HG02973 (cell line): ENCODE measurements around the gene MED27.

Experiments
- ATAC-seq: cut with Tn5 transposase; IDR thresholded peaks from one replicate; pipeline ENCODE4 v1.9.1; 2021; ENCODE audit warnings: moderate library complexity; ENCODE audit not compliant: unreplicated experiment

The MED27 gene

DNA sequence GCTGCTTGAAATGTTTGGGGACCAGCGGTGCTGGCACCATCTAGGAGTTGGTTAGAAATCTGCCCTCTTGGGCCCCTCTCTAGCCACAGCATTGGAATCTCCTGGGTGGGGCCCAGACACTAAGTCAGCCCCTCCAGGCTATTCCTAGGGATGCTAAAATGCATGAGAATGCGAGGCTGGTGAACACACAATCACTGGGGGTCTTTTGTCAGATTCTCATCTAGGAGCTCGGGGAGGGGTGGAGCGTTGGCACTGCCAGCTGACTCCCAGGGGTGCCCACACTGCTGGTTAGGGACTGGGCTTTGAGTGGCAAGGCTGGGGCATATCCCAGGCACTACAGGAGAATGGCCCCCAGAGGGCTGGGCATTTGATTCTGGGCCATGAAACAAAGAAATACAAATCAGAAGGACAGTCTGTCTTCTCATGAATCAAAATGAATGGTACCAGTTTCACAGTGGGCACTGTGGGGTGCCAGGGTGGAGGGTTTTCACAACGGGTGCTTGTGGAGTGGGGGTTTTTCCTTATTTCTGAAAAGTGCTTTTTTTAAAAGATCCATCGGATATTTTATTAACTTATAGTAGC lies 212.0 kb downstream of the MED27 start:
- no peak for ATAC-seq

DNA sequence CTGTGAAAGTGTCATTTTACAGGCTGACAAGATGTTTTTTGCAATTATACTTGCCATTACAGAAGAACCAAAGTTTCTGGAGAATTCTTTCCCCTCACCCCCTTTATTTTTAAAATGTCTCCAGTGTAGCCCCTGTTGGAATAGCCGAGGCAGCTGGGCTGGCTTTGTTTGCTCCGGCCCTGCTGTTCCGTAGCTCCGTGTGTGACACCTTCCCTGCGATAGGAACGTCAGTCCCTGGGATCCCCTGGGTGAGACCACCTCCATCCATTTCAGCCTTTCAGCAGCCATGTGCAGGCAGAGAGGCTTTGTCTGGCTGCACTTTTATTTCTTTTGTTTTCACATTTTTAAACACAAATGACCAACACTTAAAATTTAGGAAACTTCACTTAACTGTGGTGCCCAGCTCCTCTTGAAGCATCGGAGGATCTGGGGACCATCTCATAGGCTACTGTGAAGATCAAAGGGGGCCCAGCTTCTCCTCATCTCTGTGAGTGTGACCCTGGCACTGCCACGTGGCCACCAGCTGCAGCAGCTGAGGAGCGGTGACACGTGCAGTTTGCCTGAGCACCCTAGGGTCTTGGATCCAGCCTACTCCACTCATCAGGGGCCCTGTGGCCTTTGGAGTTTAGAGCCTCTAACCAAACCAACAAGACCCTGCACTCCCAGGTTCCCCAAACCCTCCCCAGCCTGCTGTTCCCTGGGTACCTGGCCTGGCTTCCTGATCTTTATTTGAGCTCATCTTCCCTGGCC lies 214.0 kb downstream of the MED27 start:
- ATAC-seq, result no peak

DNA sequence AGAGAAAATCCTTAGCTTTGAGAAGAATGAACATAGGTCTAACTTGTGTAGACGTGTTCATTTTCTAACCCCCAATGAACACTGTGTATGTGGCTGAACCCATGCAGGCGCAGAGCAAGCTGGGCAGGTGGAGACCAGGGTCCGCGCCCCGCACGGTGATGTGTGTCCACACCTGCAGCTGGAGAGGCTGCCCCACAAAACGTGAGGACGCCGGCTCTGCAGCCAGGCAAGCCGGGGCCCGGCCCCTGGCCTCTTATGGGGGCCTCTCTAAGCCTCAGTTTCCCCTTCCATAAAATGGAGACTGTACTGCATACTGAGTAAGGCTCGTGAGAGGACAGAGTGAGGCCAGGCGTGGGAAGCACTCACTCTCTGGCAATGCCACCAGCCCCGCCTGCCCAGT lies 215.1 kb downstream of the MED27 start:
- ATAC-seq, result no peak

DNA sequence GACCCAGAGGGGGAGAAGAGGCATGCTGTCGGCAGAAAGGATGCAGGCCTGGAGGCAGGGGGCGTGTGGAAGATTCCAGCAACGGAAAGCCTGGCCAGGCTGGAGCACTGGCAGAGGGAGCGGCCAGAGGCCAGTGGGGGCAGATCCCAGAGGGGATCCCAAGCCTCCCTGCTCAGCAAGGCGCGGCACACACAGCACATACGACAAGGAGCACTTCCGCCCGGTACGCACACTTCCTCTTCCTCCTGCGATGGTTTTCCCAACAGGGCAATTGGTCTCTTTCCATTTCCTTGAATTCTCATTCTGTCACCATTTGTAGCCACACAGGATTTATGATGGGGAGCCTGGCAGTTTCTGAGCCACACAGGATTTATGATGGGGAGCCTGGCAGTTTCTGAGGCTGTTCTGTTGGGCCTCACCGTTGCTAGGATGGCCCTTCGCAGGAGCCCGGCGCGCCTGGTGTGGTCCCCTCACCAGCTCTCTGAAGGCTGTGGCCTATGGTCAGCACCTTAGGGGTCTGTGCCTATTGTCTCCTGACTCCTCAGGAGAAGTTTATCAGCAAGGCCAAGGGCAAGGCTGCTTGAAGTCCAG lies 216.3 kb downstream of the MED27 start:
- ATAC-seq, result no peak

DNA sequence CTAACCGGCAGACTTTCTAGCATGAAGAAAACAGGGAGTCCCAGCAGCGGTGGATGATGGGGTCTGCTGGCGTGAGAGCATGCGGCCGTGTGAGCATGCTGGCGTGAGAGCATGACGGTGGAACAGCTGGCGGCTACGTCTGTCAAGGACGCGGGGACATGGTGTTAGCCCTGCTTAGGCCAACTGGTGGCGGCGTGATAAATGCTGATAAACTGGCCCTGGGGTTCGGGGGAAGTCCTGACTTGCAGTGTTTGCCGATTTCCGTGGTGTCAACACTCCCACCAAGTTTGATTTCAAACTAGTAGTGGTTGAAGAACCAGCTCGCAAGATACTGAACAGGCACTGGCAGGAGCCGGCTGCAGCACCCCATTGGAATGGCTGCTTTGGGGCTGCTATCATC lies 217.4 kb downstream of the MED27 start:
- ATAC-seq, result no peak

DNA sequence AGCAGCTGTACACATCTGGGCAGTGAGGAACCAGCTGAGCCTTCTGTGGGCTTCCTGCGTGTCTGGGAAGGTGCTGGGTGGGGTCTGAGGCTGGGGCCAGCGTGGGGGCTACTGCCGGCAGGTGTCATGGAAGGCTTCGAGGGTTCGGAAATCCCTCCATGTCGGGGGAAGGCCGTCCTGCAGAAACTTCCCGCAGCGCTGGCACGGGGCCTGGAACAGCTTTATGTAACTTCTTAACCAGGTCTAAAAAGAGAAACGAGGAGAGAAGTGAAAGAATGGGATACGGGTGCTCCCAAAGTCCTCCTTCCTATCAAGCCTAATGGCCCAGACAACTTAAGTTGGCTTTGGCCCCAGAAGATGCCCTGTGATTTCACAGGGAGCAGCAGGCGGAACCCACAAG lies 219.2 kb downstream of the MED27 start:
- ATAC-seq, result no peak

DNA sequence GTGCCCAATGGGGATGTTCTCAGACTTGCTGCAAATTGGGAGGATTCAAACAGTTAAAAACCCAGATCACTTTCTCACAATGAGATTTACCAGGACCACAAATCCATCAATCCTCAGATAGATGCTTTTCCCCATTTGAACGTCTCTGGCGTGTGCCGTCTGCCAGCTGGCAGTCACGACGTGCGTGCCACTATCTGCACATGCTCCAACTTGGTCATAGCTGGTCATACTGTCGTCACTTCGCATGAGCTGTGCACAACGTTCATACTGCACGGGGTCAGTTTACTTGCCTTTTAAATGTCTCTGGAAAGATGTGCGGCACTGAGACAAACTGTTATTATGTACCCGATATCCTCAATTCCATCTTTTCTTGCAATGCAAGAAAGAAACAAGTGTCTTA lies 221.5 kb downstream of the MED27 start:
- ATAC-seq, result no peak

DNA sequence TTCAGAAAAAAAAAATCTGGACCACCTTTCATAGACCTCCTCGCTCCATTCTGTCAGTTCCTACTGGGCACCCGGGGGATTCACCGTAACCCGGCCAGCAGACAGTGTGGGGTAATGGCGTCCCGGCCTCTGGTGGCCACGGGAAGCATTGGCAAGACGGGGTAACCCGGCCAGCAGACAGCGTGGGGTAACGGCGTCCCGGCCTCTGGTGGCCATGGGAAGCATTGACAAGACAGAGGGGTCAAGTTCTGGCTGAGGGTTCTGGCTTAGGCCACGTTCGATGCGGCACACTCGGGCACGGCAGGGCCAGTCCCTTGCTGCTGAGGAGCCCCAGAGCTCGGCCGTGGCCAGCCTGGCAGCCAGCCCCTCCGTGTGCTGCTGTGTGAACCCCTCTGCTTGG lies 223.6 kb downstream of the MED27 start:
- no peak for ATAC-seq

DNA sequence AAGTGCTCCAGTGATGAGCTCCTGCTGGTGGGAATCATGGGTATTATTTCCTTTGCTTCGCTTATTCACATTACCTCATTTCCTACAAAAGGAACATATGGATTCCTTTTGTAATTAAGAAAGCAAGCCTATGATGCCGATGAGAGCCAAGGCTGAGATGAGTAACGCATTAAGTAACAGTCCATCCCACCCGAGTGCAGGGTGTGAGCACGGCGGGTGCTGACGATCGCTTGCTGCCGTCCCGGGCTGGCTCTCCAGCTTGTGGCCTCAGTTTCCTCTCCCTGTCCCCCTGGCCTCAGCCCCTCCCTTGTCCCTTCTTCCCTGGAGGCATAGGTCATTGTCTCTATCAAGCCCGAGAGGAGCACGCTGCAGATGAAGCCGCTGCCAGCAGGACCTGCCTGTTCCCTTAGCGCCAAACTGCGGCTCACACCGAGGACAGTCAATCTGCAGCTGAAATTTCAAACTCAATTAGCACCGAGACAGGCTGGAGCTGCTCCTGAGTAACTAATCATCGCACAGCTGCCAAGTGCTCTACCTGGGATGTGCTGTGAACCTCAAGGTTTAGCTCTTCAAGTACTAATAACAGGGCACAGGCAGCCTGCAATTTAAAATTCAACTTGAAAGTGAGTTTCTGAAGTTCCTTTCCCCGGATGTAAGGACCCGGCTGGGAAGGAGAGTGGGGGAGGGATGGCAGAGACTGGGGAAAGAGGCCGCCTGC lies 224.6 kb downstream of the MED27 start:
- ATAC-seq, result no peak

DNA sequence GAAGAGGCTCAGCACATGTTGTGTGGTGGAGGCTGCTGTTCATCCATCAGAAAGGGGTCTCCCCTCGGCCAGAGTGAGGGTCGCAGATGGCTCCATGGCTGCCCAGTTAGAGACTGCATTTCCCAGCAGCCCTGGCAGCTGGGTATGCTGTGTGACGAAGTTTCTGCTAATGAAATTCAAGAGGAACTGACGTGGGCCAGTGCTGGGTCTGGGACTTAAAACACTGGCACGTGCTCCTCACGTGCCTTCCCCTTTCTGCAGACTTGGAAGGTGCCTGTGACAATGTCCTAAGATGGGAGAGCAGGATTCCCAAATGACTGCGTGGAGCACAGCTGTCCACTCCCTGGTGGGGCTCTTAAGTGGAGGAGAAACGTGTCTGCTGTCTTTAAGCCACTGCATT lies 225.3 kb downstream of the MED27 start:
- no peak for ATAC-seq

DNA sequence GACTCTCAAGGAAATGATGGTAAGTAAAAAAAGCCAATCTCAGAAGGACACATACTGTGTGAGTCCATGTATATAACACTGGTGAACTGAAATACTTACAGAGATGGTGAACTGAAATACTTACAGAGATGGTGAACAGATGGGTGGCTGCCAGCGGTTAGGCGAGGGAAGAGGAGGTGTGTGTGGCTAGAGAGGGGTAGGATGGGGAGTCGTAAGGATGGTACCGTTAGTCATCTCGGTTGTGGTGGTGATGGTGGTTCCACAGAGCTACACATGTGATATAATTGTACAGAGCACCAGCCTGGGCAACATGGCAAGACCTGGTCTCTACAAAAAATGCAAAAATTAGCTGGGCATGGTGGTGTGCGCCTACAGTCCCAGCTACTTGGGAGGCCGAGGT lies 226.2 kb downstream of the MED27 start:
- no peak for ATAC-seq

DNA sequence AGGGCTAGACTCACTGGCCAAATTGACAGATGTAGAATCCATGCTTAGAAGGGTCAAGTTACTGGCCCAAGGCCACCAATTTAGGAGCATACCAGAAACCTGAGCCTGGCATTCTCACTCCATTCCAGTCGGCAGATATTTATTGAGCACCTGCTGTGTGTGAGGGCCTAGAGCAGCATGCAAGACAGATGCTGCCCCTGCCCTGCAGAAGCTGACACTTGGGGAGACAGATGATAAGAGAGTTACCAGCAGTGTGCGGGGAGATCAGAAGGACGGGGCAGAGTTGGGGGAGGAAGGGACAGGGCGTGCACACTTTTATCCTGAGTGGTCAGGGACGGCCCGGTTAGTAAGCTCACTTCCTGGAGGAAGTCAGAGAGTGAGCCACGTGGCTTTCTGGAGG lies 228.3 kb downstream of the MED27 start:
- ATAC-seq, result no peak

DNA sequence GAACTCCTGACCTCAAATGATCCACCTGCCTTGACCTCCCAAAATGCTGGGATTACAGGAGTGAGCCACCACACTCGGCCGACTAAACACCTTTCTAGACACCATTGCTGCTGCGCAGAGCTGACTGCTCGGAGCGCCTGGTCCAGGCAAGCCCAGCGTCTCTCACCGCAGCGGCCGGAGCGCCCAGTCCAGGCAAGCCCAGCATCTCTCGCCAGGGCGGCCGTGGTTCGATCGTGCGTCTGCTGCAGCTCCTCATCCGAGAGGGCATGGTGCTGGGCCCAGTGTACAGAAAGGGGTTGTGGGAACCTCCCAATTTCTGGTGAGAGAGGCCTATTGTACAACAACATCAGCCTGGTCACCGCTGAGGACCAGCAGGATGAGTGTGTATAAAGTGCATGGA lies 230.3 kb downstream of the MED27 start:
- ATAC-seq, result no peak

DNA sequence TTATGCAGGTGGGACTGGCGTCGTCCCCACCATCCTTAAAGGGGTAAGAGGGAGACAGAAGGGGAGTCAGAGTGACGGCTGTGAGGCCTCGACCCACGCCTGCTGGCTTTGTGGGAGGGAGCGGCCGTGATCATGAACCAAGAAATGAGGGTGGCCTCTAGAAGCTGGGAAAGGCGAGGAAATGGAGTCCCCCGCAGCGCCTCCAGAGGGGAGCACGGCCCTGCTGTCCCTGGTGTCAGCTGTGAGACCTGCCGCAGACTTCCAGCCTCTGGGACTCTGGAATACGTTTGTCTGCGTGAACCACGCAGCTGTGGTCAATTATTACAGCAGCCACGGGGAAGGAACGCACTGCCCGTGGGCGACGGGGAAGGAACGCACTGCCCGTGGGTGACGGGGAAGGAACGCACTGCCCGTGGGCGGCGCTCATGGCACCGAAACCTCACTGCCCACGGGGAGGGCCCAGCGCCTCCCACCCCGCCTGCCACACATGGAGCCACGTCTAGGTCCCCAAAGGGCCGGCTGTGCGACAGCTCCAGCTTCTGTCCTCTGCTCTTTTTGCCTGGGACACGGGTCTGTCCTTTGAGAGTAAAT lies 231.0 kb downstream of the MED27 start:
- ATAC-seq, result no peak

DNA sequence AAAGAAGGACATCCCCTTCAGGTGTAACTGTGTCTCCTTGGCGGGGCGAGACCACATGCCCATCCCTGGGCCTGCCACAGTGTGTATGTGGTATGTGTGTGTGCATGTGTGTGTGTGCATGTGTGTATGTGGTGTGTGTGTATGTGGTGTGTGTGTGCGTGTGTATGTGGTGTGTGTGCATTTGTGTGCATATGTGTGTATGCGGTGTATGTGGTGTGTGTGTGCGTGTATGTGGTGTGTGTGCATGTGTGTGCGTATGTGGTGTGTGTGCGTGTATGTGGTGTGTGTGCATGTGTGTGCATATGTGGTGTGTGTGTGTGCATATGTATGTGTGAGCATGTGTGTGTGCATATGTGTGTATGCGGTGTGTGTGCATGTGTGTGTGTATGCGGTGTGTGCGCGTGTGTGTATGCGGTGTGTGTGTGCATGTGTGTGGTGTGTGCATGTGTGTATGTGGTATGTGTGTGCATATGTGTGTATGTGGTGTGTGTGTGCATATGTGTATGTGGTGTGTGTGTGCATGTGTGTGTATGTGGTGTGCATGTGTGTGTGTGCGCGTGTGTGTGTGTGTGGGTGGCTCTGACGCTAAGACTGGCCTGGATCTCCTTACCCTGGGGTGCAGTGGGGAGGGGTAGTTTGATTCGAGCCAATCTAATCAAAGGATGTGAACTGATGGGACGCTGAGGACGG lies 231.9 kb downstream of the MED27 start:
- ATAC-seq, result no peak

DNA sequence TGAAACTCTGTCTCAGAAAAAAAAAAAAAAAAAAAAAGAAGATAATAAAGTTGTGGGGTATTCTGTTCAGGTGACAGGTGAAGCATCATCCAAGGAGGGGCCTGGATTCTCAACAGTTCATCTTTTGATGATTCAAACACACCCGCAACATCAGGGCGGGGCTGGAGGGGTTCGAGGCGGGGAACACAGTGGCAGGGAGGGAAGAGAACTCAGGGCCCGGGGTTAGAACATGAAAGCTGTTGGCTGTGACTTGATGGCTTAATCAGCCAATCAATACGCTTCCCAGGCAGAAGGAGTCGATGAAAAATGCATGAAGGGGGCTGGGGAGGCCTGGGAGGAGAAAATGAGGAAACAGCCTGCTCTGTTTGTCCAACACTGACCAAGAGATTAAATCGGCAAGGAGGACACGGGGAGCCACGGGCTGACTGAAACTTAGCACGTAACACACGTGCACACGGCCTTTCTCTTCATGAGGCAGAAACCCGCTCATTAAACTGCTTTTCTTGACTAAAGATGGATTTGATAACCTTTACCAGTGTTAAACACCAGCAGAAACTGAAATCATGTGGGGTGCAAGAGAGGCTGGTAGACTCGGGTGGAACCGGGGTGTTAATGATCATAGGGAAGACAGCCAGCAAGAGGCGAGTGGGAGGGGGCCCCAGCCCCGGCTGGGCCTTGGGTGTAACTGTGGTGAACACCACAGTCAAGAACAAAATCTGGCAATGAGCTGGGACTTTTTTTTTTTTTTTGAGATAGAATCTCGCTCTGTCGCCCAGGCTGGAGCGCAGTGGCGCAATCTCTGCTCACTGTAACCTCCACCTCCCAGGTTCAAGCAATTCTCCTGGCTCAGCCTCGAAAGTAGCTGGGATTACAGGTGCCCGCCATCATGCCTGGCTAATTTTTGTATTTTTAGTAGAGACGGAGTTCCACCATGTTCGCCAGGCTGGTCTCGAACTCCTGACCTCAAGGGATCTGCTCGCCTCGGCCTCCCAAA lies 234.1 kb downstream of the MED27 start:
- ATAC-seq, result no peak

DNA sequence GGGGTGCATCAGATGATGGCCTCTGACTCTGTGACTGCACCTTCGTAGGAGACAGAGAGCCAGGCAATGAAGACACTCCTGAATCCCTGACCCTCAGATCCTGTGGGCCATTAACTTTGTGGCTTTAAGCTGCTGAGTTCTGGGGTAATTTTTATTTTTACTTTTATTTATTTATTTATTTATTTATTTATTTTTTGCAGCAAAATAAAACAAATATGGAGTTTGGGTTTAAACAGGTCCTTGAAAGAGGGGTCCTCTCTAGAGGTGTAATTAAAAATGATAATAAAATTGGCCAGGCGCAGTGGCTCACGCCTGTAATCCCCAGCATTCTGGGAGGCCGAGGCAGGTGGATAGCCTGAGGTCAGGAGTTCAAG lies 234.9 kb downstream of the MED27 start:
- no peak for ATAC-seq

DNA sequence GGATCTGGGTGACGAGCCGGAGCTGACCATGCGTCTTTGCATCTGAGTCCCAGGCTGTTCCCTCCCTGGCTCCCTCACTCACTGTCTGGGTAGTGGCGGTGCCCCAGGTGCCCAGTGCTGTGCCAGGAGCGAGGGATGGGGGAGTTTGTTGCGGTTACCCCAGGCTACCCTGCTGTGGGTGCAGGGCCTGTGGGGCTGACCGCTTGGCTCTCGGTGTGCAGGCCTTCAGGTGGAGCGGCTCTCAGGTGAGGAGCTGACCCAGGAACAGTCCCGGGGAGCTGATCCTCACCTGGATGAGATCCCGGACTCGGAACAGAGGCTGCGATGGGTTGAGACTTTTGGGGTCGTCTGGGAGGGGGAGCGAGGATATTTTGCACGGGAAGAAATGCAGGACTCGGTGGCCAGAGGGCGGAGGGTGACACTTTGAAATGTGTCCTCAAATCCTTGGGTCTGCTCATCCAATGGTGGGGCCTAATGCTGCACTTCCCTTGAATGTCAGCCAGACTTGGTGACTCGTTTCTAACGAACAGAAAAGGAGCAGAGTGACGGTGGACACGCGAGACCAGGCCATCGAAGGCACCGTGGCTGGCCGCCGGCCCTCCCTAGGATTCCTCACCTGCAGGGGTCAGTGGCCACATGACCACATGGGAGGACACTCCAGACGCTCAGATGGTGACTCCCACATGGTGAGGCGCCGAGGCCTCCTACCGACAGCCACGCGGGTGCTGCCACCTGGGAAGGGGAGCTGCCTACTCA lies 235.5 kb downstream of the MED27 start:
- ATAC-seq, result no peak

DNA sequence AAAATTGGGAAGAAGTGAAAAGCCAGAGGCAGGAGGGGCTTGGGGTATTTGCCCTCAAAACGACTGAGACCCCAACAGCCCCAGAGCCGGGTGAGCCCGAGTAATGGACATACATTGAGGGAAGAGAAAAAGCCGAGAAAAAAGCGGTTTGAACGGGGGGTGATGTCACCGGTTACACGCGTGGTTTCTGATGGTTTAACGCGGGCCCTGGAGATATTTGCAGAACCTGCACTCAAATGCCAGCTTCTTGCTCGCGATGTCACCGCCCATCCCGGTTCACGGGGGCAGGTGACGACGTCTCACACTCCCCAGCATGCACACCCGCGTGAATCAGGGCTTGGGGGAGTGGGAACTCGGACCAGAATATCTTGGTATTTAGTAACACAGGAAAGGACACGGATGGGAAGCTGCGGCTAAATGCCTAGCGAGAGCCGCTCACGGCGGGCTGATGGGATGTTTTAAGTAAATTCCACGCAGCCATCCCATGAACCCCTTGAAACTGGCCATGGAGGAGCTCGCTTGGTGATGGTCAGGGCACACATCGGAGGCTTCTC lies 237.8 kb downstream of the MED27 start:
- no peak for ATAC-seq
